ENCODE results near the gene HLCS.

The HLCS gene

DNA sequence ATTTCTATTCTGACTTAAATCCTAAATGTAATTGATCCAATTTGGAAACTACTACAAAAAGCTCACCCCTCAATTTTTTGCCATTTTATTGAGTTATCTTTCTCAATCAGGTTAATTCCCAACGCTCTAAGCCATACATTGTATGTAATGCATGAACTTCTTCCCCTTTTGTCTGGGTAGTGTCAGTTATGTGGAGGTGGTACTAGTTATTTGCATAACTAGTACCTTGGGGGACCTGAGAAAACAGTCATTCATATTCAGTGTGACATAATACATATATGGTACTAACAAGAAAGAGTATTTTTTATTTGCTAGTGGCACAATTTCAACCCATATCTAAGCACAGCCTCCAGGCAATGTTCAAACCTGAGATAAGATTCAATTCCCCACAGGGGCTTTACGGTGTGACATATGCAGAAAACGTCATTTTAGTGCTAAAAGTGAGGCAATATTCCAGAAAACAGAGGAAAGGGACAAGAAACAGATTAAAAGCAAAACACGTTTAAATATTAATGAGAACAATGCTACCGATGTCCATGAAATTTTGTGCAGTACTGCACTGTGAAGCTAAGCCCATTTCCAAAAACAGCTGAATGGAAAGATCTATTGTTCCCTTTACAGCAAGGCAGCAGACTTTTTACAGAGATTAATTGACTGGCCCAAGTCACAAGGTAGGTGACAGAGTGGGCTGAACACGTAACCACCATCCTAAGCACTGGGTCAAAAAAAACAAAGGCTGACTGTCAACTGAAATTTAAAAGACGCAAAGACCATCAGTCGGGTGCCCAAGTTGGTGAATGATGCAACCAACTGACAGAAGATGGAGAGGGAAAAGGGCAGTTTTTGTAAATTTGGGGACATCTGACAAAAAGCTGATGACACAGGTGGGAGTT, 1.4 kb downstream of the HLCS start:
- H3K27ac ChIP-seq (ENCODE audit: low read depth, low read length), result peak overlapping the region; percentile 75; the same call in 1 of the 2 replicates
- peak overlapping the region; percentile 90 for H2AFZ ChIP-seq (ENCODE audit: low read depth, low read length, severe bottlenecking)
- H3K27me3 ChIP-seq (ENCODE audit: low read length), result no peaks in the 10 kb centered on the region
- no peaks in the 10 kb centered on the region for H3K79me2 ChIP-seq (ENCODE audit: insufficient read depth, low read length)
- peaks cover 9% of the 10 kb centered on the region for H3F3A ChIP-seq (ENCODE audit: insufficient read depth)
- H4K20me1 ChIP-seq (ENCODE audit: low read depth, low read length), result no peaks in the 10 kb centered on the region
- no peak for TF ChIP-seq EZH2phosphoT487 (conservative IDR thresholded peaks at IDR 0.05; ENCODE audit: low read length)
- no peak for TF ChIP-seq CTCF (IDR thresholded peaks at IDR 0.05; ENCODE audit: insufficient read depth, low read length, poor library complexity, severe bottlenecking)
- H3K4me2 ChIP-seq (ENCODE audit: low read depth, low read length, poor library complexity, severe bottlenecking), result peak overlapping the region; percentile 73
- H3K4me3 ChIP-seq (ENCODE audit: insufficient read depth, low read length, poor library complexity, severe bottlenecking), result peak overlapping the region; percentile 99
- no peaks in the 10 kb centered on the region for H3K9me3 ChIP-seq (ENCODE audit: insufficient read depth, low read length)
- H3K9ac ChIP-seq (ENCODE audit: low read length), result peak overlapping the region; percentile 97
- no peaks in the 10 kb centered on the region for H3K36me3 ChIP-seq (ENCODE audit: low read length)
- no peaks in the 10 kb centered on the region for H3K9me2 ChIP-seq (replicated peaks; ENCODE audit: insufficient read depth, low read length)

DNA sequence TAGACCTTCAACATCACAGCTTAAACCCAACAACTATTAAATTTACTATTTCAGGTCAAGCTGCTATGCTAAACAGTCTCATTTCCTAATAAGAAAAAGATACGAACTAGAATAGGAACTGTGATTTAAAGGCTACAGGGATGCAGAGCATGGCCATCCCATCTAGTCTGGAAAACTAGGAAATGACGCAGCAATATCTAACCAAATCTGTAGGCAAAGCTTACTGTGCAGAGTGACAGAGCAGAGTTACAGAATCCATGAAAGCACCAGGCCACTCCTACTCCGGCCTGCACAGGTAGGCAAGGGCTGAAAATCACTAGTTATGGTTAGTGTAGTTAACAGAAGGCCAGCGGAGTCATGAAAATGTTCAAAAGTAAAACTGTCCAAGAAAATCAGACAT, 2.1 kb downstream of the HLCS start:
- Histone ChIP-seq H3K79me2 (ENCODE audit: insufficient read depth, low read length) (no peaks in the 10 kb centered on the region), H2AFZ (ENCODE audit: low read depth, low read length, severe bottlenecking) (no peak overlapping the region), H3K4me2 (ENCODE audit: low read depth, low read length, poor library complexity, severe bottlenecking) (peak overlapping the region; percentile 73), H3K27ac (ENCODE audit: low read depth, low read length) (no peak overlapping the region), H4K20me1 (ENCODE audit: low read depth, low read length) (no peaks in the 10 kb centered on the region), H3K9ac (ENCODE audit: low read length) (no peak overlapping the region), H3K9me2 (replicated peaks; ENCODE audit: insufficient read depth, low read length) (no peaks in the 10 kb centered on the region), H3F3A (ENCODE audit: insufficient read depth) (peaks cover 9% of the 10 kb centered on the region), H3K4me3 (ENCODE audit: insufficient read depth, low read length, poor library complexity, severe bottlenecking) (no peak overlapping the region), H3K9me3 (ENCODE audit: insufficient read depth, low read length) (no peaks in the 10 kb centered on the region), H3K36me3 (ENCODE audit: low read length) (no peaks in the 10 kb centered on the region), H3K27me3 (ENCODE audit: low read length) (no peaks in the 10 kb centered on the region)
- no peak for TF ChIP-seq EZH2phosphoT487 (conservative IDR thresholded peaks at IDR 0.05; ENCODE audit: low read length)
- no peak for TF ChIP-seq CTCF (IDR thresholded peaks at IDR 0.05; ENCODE audit: insufficient read depth, low read length, poor library complexity, severe bottlenecking)

- Histone ChIP-seq H3K79me2 (ENCODE audit: insufficient read depth, low read length) (no peaks in the 10 kb centered on the region), H3F3A (ENCODE audit: insufficient read depth) (peaks cover 6% of the 10 kb centered on the region), H4K20me1 (ENCODE audit: low read depth, low read length) (no peaks in the 10 kb centered on the region), H3K36me3 (ENCODE audit: low read length) (no peaks in the 10 kb centered on the region), H3K9ac (ENCODE audit: low read length) (no peak overlapping the region), H3K9me2 (replicated peaks; ENCODE audit: insufficient read depth, low read length) (no peaks in the 10 kb centered on the region), H3K27ac (ENCODE audit: low read depth, low read length) (no peak overlapping the region), H3K4me2 (ENCODE audit: low read depth, low read length, poor library complexity, severe bottlenecking) (no peak overlapping the region), H3K27me3 (ENCODE audit: low read length) (no peaks in the 10 kb centered on the region), H2AFZ (ENCODE audit: low read depth, low read length, severe bottlenecking) (no peak overlapping the region), H3K9me3 (ENCODE audit: insufficient read depth, low read length) (no peaks in the 10 kb centered on the region), H3K4me3 (ENCODE audit: insufficient read depth, low read length, poor library complexity, severe bottlenecking) (no peak overlapping the region)
- TF ChIP-seq CTCF (IDR thresholded peaks at IDR 0.05; ENCODE audit: insufficient read depth, low read length, poor library complexity, severe bottlenecking) (no peak), EZH2phosphoT487 (conservative IDR thresholded peaks at IDR 0.05; ENCODE audit: low read length) (no peak)
These were observed 4.2 kb downstream of the HLCS start for GRCh38 chr21:36962098-36962780.

Measured in SU-DHL-6 (cell line).